Progenitor cell of endocrine pancreas (in vitro differentiated cells): ENCODE data around the gene LAG3. TPM values are rescaled to one million over a fixed set of nuclear protein-coding genes. Genes with fewer than 3 reads are reported as not detected.
A peak's percentile ranks its signal among the peaks of the same experiment; 100 is the strongest.

Experiments
- DNase-seq: peaks from one replicate; pipeline ENCODE4 v3.0.0; 2021; ENCODE audit warnings: low spot score; ENCODE audit not compliant: unreplicated experiment
- H3K27ac Mint-ChIP-seq: 2 replicates; pipeline ENCODE4 v1.8.0; 2021; ENCODE audit warnings: mild to moderate bottlenecking, moderate library complexity, mixed read lengths
- H3K27me3 Mint-ChIP-seq: 2 replicates; pipeline ENCODE4 v1.8.0; 2021; ENCODE audit warnings: mixed read lengths
- H3K36me3 Mint-ChIP-seq: 2 replicates; pipeline ENCODE4 v1.8.0; 2022; ENCODE audit warnings: mixed read lengths; ENCODE audit not compliant: insufficient read depth
- H3K4me1 Mint-ChIP-seq: 2 replicates; pipeline ENCODE4 v1.8.0; 2021; ENCODE audit warnings: low read depth, mixed read lengths
- H3K4me3 Mint-ChIP-seq: 2 replicates; pipeline ENCODE4 v1.8.0; 2021; ENCODE audit warnings: low read depth, mild to moderate bottlenecking, moderate library complexity, mixed read lengths
- H3K9me3 Mint-ChIP-seq: 2 replicates; pipeline ENCODE4 v1.8.0; 2021; ENCODE audit warnings: low read depth, mixed read lengths
- CTCF ChIP-seq: fragments of 200-600 bp; sonication (generic); IDR thresholded peaks from one replicate; pipeline ENCODE4 v1.5.0; 2021; ENCODE audit warnings: antibody characterized with exemption, mild to moderate bottlenecking; ENCODE audit not compliant: unreplicated experiment
- long read RNA-seq: library from polyadenylated mRNA; unstranded; transcript quantifications from one replicate; pipeline ENCODE4 v2.0.0, GENCODE V29; 2020
- total RNA-seq: library from RNA; stranded (reverse); gene quantifications from 2 replicates; pipeline ENCODE4 v1.2.1, GENCODE V29; 2021

LAG3 gene
- total RNA-seq = 2.2 and 2.5 TPM in 2 replicates
- long read RNA-seq = 0 reads

- TF ChIP-seq CTCF = no peak
- Mint-ChIP-seq H3K4me3 (no peak within 1 kb of the TSS), H3K9me3 (no peaks in the 10 kb centered on the region), H3K4me1 (peaks cover 48% of the 10 kb centered on the region), H3K36me3 (peaks cover 26% of the 10 kb centered on the region), H3K27me3 (peaks cover 58% of the 10 kb centered on the region), H3K27ac (no peak within 1 kb of the TSS)
- no peak for DNase-seq
Measured at GRCh38 chr12:6772331-6772695, at the start of gene LAG3. Gene LAG3 (plus strand): TSS chr12:6772520. CDS start chr12:6772853, 333 bp downstream.

- no peak overlapping the region for H3K27ac Mint-ChIP-seq
- H3K4me1 Mint-ChIP-seq = peaks cover 11% of the 10 kb centered on the region
- no peak for TF ChIP-seq CTCF
- H3K9me3 Mint-ChIP-seq = peaks cover 6% of the 10 kb centered on the region
- no peak for DNase-seq
- H3K27me3 Mint-ChIP-seq = peaks cover 10% of the 10 kb centered on the region
- H3K4me3 Mint-ChIP-seq = no peak overlapping the region
- H3K36me3 Mint-ChIP-seq = peaks cover 8% of the 10 kb centered on the region
Measured at GRCh38 chr12:6722863-6723262, 49.5 kb upstream of the LAG3 start.

GRCh38 chr12:6723607-6724408, 48.5 kb upstream of the LAG3 start, which contains the start of gene COPS7A:
Gene COPS7A (plus strand): TSS chr12:6724046. CDS start chr12:6724657, 611 bp downstream.
- peaks cover 10% of the 10 kb centered on the region for H3K27me3 Mint-ChIP-seq
- H3K4me3 Mint-ChIP-seq = peak within 1 kb of the TSS; percentile 86
- no peak for TF ChIP-seq CTCF
- peaks cover 11% of the 10 kb centered on the region for H3K4me1 Mint-ChIP-seq
- H3K27ac Mint-ChIP-seq = peak within 1 kb of the TSS; percentile 97
- H3K9me3 Mint-ChIP-seq = peaks cover 6% of the 10 kb centered on the region
- peaks cover 9% of the 10 kb centered on the region for H3K36me3 Mint-ChIP-seq
- DNase-seq = peak; percentile 97

- Mint-ChIP-seq H3K36me3 (peaks cover 10% of the 10 kb centered on the region), H3K27ac (peak overlapping the region; percentile 97), H3K9me3 (peaks cover 6% of the 10 kb centered on the region), H3K27me3 (peaks cover 10% of the 10 kb centered on the region), H3K4me1 (peaks cover 11% of the 10 kb centered on the region), H3K4me3 (peak overlapping the region; percentile 86)
- no peak for TF ChIP-seq CTCF
- peak; percentile 23 for DNase-seq
Measured at GRCh38 chr12:6724409-6724797, 47.9 kb upstream of the LAG3 start.

GRCh38 chr12:6725350-6725749, 47.0 kb upstream of the LAG3 start:
- peaks cover 18% of the 10 kb centered on the region for H3K36me3 Mint-ChIP-seq

More at GRCh38 chr12:6725350-6725749, 47.0 kb upstream of the LAG3 start:
- Mint-ChIP-seq H3K27ac (no peak overlapping the region), H3K9me3 (peaks cover 6% of the 10 kb centered on the region), H3K4me3 (peak overlapping the region; percentile 23), H3K4me1 (peaks cover 11% of the 10 kb centered on the region), H3K27me3 (peaks cover 10% of the 10 kb centered on the region)
- no peak for DNase-seq
- TF ChIP-seq CTCF = no peak
